Ovary (tissue), 3 donors: Measurements from ENCODE around the gene MPV17L2.

Source experiments
- EP300 ChIP-seq: sonication (generic); formaldehyde crosslinking; IDR thresholded peaks from one replicate; pipeline ENCODE4 v1.6.1; 2017; ENCODE audit warnings: antibody characterized with exemption
- POLR2A ChIP-seq: fragments of 450-650 bp; IDR thresholded peaks from one replicate; pipeline ENCODE4 v1.6.1; 2017; ENCODE audit warnings: antibody characterized with exemption, mild to moderate bottlenecking, moderate library complexity
- TF ChIP-seq, protein P1 (sequence below), 3 donors: fragments of 450-650 bp in 2 of 3; fragments of 200-600 bp in 1 of 3; IDR thresholded peaks; one replicate each; pipeline versions ENCODE4 v1.5.1 to v1.8.0; 2016 to 2022; ENCODE audit warnings: antibody characterized with exemption in 3 of 3, mild to moderate bottlenecking in 1 of 3
- donor health status: DM: no; HTN: no; CAD: no.

DNA sequence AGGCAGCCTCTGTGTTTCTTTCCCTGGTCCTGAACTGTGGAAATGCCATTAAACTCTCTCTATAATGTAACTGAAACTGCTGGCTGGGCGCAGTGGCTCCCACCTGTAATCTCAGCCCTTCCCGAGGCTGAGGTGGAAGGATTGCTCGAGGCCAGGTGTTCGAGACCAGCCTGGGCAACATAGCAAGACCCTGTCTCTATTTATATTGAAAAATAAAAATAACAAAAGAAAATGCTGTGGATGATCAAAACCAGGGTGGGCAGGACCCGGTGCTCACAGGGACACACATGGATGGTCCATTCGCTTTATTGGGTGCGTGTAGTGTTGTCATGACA lies 3.5 kb downstream of the MPV17L2 start:
- TF ChIP-seq POLR2A, result no peak
- TF ChIP-seq, protein P1, sequence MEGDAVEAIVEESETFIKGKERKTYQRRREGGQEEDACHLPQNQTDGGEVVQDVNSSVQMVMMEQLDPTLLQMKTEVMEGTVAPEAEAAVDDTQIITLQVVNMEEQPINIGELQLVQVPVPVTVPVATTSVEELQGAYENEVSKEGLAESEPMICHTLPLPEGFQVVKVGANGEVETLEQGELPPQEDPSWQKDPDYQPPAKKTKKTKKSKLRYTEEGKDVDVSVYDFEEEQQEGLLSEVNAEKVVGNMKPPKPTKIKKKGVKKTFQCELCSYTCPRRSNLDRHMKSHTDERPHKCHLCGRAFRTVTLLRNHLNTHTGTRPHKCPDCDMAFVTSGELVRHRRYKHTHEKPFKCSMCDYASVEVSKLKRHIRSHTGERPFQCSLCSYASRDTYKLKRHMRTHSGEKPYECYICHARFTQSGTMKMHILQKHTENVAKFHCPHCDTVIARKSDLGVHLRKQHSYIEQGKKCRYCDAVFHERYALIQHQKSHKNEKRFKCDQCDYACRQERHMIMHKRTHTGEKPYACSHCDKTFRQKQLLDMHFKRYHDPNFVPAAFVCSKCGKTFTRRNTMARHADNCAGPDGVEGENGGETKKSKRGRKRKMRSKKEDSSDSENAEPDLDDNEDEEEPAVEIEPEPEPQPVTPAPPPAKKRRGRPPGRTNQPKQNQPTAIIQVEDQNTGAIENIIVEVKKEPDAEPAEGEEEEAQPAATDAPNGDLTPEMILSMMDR (IDR thresholded peaks at IDR 0.05), result no peak
- no peak for TF ChIP-seq EP300
